MM.1S (cell line): ENCODE results near the gene NCF1.
"Not testable (repeated sequence)": the region's sequence is repeated elsewhere in the genome, so short reads cannot be mapped to it uniquely, and the experiment has no call there.

Experiments used
- DNase-seq: peaks from one replicate; pipeline ENCODE4 v3.0.0-alpha.2; 2015
- H2AFZ ChIP-seq: fragments of 300-600 bp; sonication (generic); 2 replicates; pipeline ENCODE4 v1.6.0; 2016; ENCODE audit warnings: antibody characterized with exemption, low read length
- H3F3A ChIP-seq: fragments of 300-600 bp; sonication (generic); 2 replicates; pipeline ENCODE4 v1.6.1; 2016; ENCODE audit warnings: mild to moderate bottlenecking, antibody characterized with exemption, low read length, moderate library complexity, mixed read lengths; ENCODE audit not compliant: insufficient read depth
- H3K27ac ChIP-seq: fragments of 300-600 bp; sonication (generic); 2 replicates; pipeline ENCODE4 v1.5.1; 2016; ENCODE audit warnings: mild to moderate bottlenecking, low read length
- H3K27me3 ChIP-seq: fragments of 300-600 bp; sonication (generic); replicated peaks from 2 replicates; pipeline ENCODE4 v1.6.0; 2016; ENCODE audit warnings: low read length; ENCODE audit not compliant: insufficient read depth
- H3K36me3 ChIP-seq: fragments of 300-600 bp; sonication (generic); replicated peaks from 2 replicates; pipeline ENCODE4 v1.6.1; 2016; ENCODE audit warnings: mild to moderate bottlenecking, low read length, mixed read lengths; ENCODE audit not compliant: insufficient read depth
- H3K4me1 ChIP-seq: fragments of 300-600 bp; sonication (generic); 2 replicates; pipeline ENCODE4 v1.6.1; 2016; ENCODE audit warnings: low read length, mixed read lengths
- H3K4me2 ChIP-seq: fragments of 300-600 bp; sonication (generic); 2 replicates; pipeline ENCODE4 v1.6.0; 2016; ENCODE audit warnings: low read depth, low read length
- H3K4me3 ChIP-seq: fragments of 300-600 bp; sonication (generic); 2 replicates; pipeline ENCODE4 v1.5.1; 2016; ENCODE audit warnings: low read length, mixed read lengths
- H3K79me2 ChIP-seq: fragments of 300-600 bp; sonication (generic); 2 replicates; pipeline ENCODE4 v1.6.1; 2016; ENCODE audit warnings: mixed run types, low read length, mixed read lengths
- H3K9ac ChIP-seq: fragments of 300-600 bp; sonication (generic); 2 replicates; pipeline ENCODE4 v1.6.1; 2016; ENCODE audit warnings: low read length, mixed read lengths
- H3K9me2 ChIP-seq: fragments of 300-600 bp; sonication (generic); replicated peaks from 2 replicates; pipeline ENCODE4 v1.6.1; 2016; ENCODE audit warnings: mild to moderate bottlenecking, low read length, mixed read lengths; ENCODE audit not compliant: insufficient read depth
- H3K9me3 ChIP-seq: fragments of 300-600 bp; sonication (generic); replicated peaks from 2 replicates; pipeline ENCODE4 v1.6.1; 2016; ENCODE audit warnings: mild to moderate bottlenecking, low read length, mixed read lengths; ENCODE audit not compliant: insufficient read depth
- H4K20me1 ChIP-seq: fragments of 300-600 bp; sonication (generic); 2 replicates; pipeline ENCODE4 v1.6.1; 2016; ENCODE audit warnings: mild to moderate bottlenecking, low read length, moderate library complexity, mixed read lengths; ENCODE audit not compliant: insufficient read depth

Gene NCF1

DNA sequence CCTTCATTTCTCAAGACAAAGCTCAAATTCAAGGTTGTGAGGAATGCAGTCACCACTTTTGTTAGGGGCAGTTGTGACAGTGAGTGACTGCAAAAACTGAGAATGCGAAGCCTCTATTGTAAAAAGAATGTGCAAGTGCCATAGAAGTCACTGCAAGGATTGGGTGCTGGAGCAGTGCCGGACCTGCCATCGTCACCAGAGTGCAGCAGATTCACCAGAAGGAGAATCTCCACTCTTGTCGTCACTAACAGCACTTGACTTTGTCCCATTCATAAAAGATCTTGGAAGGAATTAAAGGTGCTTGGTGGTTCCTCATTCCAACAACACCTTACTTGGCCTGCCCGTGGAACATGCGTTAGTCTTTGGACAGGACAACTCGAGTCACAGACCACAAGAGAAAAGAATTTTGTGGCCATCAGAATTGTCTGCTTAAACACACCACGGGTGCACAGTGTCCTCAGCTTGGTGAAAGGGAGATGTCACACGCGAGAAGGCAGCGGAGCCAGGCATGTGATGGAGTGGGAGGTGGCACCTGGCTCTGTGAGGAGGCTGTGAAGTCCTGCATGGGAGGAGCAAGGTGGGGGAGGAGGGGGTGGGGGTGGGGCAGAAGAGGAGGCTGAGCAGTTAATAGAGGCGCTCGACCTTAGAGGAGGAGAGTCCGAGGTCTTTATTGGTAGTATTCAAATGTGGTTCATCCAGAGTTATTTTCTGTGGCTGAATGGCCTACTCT lies 33.7 kb upstream of the NCF1 start:
- H3K27ac ChIP-seq, H3K79me2 ChIP-seq, DNase-seq, H2AFZ ChIP-seq, H3K4me3 ChIP-seq, H4K20me1 ChIP-seq, H3F3A ChIP-seq, H3K36me3 ChIP-seq, H3K9me3 ChIP-seq, H3K4me2 ChIP-seq, H3K9me2 ChIP-seq, H3K9ac ChIP-seq, H3K4me1 ChIP-seq, H3K27me3 ChIP-seq: not testable (repeated sequence)

DNA sequence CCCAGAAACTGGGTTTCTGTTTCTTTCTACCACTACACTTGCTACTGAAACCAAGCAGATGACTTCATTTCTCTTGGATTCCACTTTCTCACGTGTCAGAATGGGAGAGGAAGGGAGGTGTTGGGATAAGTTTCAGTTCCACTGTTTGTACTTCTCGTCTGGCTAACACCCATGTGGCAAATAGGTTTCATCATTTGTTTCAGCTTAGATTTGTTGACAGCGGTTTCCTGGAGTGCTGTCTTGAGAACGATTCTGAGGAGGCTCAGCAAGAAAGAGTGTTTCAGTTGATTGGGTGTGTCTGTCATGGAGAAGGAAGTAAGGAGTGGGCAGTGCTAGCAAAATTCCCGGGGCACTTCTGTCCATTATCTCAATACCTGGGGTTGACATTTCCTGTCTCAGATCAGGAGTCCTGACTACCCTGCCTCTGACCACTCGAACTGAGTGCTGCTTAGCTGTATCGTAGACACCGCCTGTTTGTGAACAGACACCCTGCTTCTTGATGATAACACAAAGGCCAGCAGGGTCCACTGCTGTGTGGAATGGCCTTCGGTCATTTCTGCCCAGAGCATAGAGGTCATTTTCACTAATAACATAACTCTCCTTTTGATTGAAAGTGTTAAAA lies 29.8 kb upstream of the NCF1 start:
- H3K4me3 ChIP-seq, DNase-seq, H3K9me2 ChIP-seq, H3K4me1 ChIP-seq, H2AFZ ChIP-seq, H3K27ac ChIP-seq, H3K79me2 ChIP-seq, H3K27me3 ChIP-seq, H3K9me3 ChIP-seq, H3K36me3 ChIP-seq, H3K4me2 ChIP-seq, H3F3A ChIP-seq, H3K9ac ChIP-seq, H4K20me1 ChIP-seq: not testable (repeated sequence)

GRCh38 chr7:74753921-74754482 lies 19.8 kb upstream of the NCF1 start:
- DNase-seq, H3K9ac ChIP-seq, H4K20me1 ChIP-seq, H3K36me3 ChIP-seq, H3K27ac ChIP-seq, H3F3A ChIP-seq, H3K9me3 ChIP-seq, H3K79me2 ChIP-seq, H2AFZ ChIP-seq, H3K4me2 ChIP-seq, H3K27me3 ChIP-seq, H3K4me1 ChIP-seq, H3K4me3 ChIP-seq, H3K9me2 ChIP-seq: not testable (repeated sequence)

DNA sequence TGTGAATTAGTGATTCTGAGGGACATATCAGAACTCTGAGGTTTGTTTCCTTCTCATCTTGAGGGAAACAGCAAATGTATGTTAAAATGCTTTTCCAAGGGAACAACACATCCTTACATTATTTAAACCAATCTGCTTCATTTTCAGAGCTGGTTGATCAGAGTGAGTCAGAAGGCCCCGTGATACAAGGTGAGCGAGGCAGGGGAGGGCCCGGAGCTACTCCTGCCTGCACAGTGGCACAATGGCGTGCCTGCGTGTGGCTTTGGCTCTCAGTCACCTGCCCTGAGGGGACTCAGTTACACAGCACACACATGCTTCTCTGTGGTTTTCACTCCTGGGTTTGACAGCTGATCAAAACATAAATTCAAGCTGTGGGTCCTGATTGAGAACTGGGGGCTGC lies 17.1 kb upstream of the NCF1 start:
- H2AFZ ChIP-seq, H4K20me1 ChIP-seq, H3F3A ChIP-seq, H3K4me3 ChIP-seq, DNase-seq, H3K9ac ChIP-seq, H3K4me1 ChIP-seq, H3K36me3 ChIP-seq, H3K27me3 ChIP-seq, H3K9me2 ChIP-seq, H3K27ac ChIP-seq, H3K79me2 ChIP-seq, H3K9me3 ChIP-seq, H3K4me2 ChIP-seq: not testable (repeated sequence)

- H3K4me1 ChIP-seq, H3K36me3 ChIP-seq, H4K20me1 ChIP-seq, H3K27ac ChIP-seq, H3K27me3 ChIP-seq, H3K79me2 ChIP-seq, H3K9me3 ChIP-seq, H3K9ac ChIP-seq, H2AFZ ChIP-seq, H3F3A ChIP-seq, H3K9me2 ChIP-seq, H3K4me2 ChIP-seq, H3K4me3 ChIP-seq, DNase-seq: not testable (repeated sequence)
These were observed 15.5 kb upstream of the NCF1 start for GRCh38 chr7:74758268-74758667.

GRCh38 chr7:74758982-74759381 lies 14.8 kb upstream of the NCF1 start:
- H3K27ac ChIP-seq, H3K36me3 ChIP-seq, H3K27me3 ChIP-seq, H3K4me2 ChIP-seq, H3K9me2 ChIP-seq, H3K79me2 ChIP-seq, H4K20me1 ChIP-seq, H3F3A ChIP-seq, H3K4me3 ChIP-seq, H2AFZ ChIP-seq, H3K4me1 ChIP-seq, H3K9ac ChIP-seq, DNase-seq, H3K9me3 ChIP-seq: not testable (repeated sequence)

DNA sequence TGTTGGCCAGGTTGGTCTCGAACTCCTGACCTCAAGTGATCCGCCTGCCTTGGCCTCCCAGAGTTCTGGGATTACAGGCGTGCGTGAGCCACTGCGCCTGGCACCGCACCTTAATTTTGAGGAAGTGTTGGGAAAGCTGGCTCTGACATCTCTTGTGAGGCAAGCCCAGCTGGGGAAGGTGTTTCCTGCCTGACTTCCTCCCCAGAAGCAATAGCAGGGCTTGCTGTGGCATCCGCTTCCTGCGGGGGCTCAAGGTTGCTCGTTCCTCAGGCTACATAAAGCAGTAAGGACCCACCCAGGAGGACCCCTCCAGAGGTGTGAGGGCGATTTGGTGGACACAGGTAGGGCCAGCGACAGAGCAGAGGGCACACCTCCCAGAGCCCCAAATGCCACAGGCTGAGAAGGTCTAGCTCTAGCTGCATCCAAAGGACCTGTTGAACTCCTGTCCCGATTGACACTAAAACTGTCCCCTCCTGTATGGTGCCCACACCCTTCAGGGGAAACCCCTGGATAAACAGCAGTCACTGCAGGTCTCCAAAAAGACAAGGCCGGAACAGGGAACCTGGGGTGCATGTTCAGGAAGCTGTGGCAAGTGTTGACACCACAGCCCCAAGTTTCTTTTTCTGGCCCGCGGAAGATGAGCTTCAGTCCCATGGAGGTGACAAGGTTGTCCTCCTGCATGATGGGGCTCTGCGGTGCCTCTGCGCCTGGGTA lies 8.4 kb upstream of the NCF1 start:
- H3K4me1 ChIP-seq, H3K79me2 ChIP-seq, H3K4me2 ChIP-seq, H3K9me2 ChIP-seq, H2AFZ ChIP-seq, H3K4me3 ChIP-seq, H3K36me3 ChIP-seq, H3K27ac ChIP-seq, H3F3A ChIP-seq, H4K20me1 ChIP-seq, DNase-seq, H3K9me3 ChIP-seq, H3K27me3 ChIP-seq, H3K9ac ChIP-seq: not testable (repeated sequence)
